ENCODE results near the gene INSR. TPM values are rescaled to one million over a fixed set of nuclear protein-coding genes. Genes with fewer than 3 reads are reported as not detected.
A peak's percentile ranks its signal among the peaks of the same experiment; 100 is the strongest.
"Not testable (repeated sequence)": the region's sequence is repeated elsewhere in the genome, so short reads cannot be mapped to it uniquely, and the experiment has no call there.

The INSR gene
- total RNA-seq, 2 donors from 2014 or later: 58.7 to 62.2 TPM

DNA sequence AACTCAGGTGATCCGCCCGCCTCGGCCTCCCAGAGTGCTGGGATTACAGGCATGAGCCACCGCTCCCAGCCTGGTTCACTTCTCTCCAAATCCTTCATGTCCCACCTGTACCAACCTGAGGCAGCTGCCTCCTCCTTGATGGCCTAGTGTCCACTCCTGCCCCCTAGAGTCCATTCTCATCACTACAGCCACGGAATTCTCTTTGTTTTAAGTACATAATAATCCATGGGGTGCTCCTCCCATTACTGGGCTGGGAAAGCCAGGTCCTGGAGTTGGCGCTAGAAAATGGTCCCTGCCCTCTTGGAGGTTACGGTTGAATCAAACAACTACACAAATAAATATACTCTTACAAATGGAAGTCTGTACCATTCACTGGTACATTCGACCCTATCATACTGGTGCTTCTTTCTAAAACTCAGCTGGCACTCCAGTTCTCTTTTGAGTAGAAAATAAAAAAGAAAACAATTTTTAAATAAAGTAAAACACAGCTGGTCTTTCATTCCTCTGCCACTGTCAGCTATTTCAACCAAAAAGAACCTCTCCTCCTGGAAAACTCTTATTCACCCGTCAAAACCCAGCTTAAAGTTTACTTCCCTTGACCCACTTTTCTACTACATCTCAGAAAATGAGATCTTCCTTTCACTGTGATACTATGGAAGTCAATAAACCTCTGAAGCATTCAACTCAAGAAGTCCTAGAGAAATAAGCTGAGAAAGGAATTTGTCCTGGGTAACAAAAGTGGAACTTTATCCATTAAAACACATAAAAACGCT, 32.1 kb upstream of the INSR start:
- intact Hi-C loops (cut with DNase I): loop anchor here (5.0 kb wide), 1 partner anchor 179 kb away; no protein-coding TSS in a partner anchor
- Histone ChIP-seq H3K9me3 (no peaks in the 10 kb centered on the region), H3K4me1 (no peaks in the 10 kb centered on the region), H3K27ac (no peak overlapping the region), H3K27me3 (no peaks in the 10 kb centered on the region), H3K36me3 (no peaks in the 10 kb centered on the region), H3K9ac (ENCODE audit: low read depth in 2 of 2, low read length in 2 of 2) (no peak overlapping the region), H3K4me3 (no peak overlapping the region)
- TF ChIP-seq, protein P1, sequence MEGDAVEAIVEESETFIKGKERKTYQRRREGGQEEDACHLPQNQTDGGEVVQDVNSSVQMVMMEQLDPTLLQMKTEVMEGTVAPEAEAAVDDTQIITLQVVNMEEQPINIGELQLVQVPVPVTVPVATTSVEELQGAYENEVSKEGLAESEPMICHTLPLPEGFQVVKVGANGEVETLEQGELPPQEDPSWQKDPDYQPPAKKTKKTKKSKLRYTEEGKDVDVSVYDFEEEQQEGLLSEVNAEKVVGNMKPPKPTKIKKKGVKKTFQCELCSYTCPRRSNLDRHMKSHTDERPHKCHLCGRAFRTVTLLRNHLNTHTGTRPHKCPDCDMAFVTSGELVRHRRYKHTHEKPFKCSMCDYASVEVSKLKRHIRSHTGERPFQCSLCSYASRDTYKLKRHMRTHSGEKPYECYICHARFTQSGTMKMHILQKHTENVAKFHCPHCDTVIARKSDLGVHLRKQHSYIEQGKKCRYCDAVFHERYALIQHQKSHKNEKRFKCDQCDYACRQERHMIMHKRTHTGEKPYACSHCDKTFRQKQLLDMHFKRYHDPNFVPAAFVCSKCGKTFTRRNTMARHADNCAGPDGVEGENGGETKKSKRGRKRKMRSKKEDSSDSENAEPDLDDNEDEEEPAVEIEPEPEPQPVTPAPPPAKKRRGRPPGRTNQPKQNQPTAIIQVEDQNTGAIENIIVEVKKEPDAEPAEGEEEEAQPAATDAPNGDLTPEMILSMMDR (IDR thresholded peaks at IDR 0.05): peak; percentile 38
- DNase-seq: peak; percentile 79

DNA sequence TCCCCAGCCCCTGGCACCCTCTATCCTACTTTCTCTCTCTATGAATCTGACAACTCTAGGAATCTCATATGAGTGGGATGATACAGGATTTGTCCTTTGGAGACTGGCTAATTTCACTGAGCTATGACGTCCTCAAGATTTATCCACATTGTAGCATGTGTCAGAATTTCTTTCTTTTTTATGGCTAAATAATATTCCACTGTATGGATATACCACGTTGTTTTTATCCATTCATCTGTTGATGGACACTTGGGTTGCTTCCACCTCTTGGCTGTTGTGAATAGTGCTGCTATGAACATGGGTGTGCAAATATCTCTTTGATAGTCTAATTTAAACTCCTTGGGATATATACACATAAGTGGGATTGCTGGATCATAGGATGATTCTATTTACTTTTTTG, 24.0 kb upstream of the INSR start:
- Histone ChIP-seq H3K4me3 (no peak overlapping the region), H3K4me1 (no peaks in the 10 kb centered on the region), H3K27ac (no peak overlapping the region), H3K9me3 (no peaks in the 10 kb centered on the region), H3K27me3 (no peaks in the 10 kb centered on the region), H3K36me3 (no peaks in the 10 kb centered on the region), H3K9ac (ENCODE audit: low read depth in 2 of 2, low read length in 2 of 2) (no peak overlapping the region)
- no peak for DNase-seq
- TF ChIP-seq, protein P1 (IDR thresholded peaks at IDR 0.05): no peak
- intact Hi-C loops (cut with DNase I): no loop called here

DNA sequence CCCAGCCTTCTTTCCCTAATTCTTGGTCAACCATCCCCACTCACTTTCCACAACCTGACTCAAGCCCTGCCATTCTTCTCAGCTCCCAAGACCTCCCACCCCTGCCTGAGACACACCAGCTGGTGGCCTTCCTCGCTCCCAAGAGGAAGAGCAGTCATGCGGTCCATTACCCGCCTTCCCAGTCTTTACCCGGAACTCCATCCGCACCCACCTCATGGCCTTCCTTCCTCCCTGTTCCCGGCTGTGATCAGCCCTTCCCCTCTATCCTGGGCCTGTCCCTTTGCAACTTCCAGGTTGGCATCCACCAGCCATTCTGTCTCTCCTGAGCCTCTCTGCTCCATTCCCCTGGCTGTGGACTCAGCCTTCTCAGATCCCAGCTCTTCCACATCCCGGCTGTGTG, 18.6 kb upstream of the INSR start:
- DNase-seq: no peak
- intact Hi-C loops (cut with DNase I): no loop called here

DNA sequence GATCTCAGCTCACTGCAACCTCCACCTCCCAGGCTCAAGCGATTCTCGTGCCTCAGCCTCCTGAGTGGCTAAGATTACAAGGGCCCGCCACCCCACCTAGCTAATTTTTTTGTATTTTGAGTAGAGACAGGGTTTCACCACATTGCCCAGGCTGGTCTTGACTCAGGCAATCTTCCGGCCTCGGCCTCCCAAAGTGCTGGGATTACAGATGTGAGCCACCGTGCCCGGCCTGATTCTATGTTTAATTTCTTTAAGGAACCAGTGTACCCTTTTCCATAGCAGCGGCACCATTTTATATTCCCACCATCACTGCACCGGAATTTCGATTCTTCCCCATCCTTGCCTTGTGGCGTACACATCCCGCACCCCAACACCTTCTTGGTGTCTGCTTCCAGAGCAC, 17.7 kb upstream of the INSR start:
- H3K4me1 ChIP-seq: no peaks in the 10 kb centered on the region
- no peak for DNase-seq

More for the DNA sequence above, 18.6 kb upstream of the INSR start:
- H3K36me3 ChIP-seq: no peaks in the 10 kb centered on the region
- no peaks in the 10 kb centered on the region for H3K9me3 ChIP-seq
- H3K27me3 ChIP-seq: no peaks in the 10 kb centered on the region
- no peak overlapping the region for H3K4me3 ChIP-seq
- no peak overlapping the region for H3K9ac ChIP-seq (ENCODE audit: low read depth in 2 of 2, low read length in 2 of 2)
- TF ChIP-seq, protein P1 (IDR thresholded peaks at IDR 0.05): no peak
- H3K27ac ChIP-seq: no peak overlapping the region
- H3K4me1 ChIP-seq: no peaks in the 10 kb centered on the region

DNA sequence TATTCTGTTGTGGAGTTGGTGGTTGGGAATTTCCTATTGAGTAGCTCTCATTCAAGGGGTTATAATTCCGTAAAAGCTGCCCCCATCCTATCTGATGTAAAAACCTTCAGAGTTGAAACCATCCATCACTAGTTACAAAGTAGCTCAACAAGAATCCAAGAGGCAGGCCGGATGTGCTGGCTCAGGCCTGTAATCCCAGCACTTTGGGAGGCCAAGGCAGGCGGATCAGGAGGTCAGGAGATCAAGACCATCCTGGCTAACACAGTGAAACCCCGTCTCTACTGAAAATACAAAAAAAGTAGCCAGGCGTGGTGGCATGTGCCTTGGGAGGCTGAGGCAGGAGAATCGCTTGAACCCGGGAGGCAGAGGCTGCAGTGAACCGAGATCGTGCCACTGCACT, 14.1 kb upstream of the INSR start:
- H3K9me3 ChIP-seq; H3K36me3 ChIP-seq; H3K4me1 ChIP-seq; intact Hi-C loops (cut with DNase I); H3K27ac ChIP-seq; H3K27me3 ChIP-seq; H3K4me3 ChIP-seq; DNase-seq; H3K9ac ChIP-seq (ENCODE audit: low read depth in 2 of 2, low read length in 2 of 2): not testable (repeated sequence)

More for the DNA sequence above, 17.7 kb upstream of the INSR start:
- no peak overlapping the region for H3K27ac ChIP-seq
- no peaks in the 10 kb centered on the region for H3K36me3 ChIP-seq
- no peak overlapping the region for H3K4me3 ChIP-seq
- no peak overlapping the region for H3K9ac ChIP-seq (ENCODE audit: low read depth in 2 of 2, low read length in 2 of 2)
- no peaks in the 10 kb centered on the region for H3K9me3 ChIP-seq
- TF ChIP-seq, protein P1 (IDR thresholded peaks at IDR 0.05): no peak
- H3K27me3 ChIP-seq: no peaks in the 10 kb centered on the region
- intact Hi-C loops (cut with DNase I): no loop called here

DNA sequence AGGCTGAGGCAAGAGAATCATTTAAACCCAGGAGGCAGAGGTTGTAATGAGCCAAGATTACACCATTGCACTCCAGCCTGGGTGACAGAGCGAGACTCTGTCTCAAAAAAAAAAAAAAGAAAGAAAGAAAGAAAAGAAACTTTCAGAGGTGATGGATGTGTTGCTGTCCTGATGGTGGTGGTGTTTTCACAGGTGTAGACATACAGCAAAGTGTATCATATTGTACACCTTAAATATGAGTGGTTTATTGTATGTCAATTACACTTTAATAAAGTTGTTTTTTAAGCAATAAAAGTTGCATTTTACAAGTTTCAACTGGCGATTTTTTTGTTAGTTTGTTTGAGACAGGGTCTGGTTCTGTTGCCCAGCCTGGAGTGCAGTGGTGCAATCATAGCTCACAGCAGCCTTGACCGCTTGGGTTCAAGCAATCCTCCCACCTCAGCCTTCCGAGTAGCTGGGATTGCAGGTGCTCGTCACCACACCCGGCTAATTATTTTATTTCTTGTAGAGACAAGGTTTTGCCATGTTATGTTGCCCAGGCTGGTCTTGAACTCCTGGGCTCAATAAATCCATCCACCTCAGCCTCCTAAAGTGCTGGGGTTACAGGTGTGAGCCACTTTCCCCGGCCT, 13.5 kb upstream of the INSR start:
- H3K27ac ChIP-seq: no peak overlapping the region
- peaks cover 4% of the 10 kb centered on the region for H3K4me1 ChIP-seq

More for the DNA sequence above, 13.5 kb upstream of the INSR start:
- Histone ChIP-seq H3K4me3 (no peak overlapping the region), H3K36me3 (no peaks in the 10 kb centered on the region), H3K9me3 (no peaks in the 10 kb centered on the region), H3K9ac (ENCODE audit: low read depth in 2 of 2, low read length in 2 of 2) (no peak overlapping the region), H3K27me3 (no peaks in the 10 kb centered on the region)
- TF ChIP-seq, protein P1 (IDR thresholded peaks at IDR 0.05): no peak
- intact Hi-C loops (cut with DNase I): no loop called here
- peak; percentile 44 for DNase-seq

Measured in colonic mucosa (tissue), 4 donors.